HG03439 (cell line): Measurements from ENCODE around the gene RPUSD2.

ENCODE experiments used
- ATAC-seq: cut with Tn5 transposase; IDR thresholded peaks from one replicate; pipeline ENCODE4 v1.9.1; 2021; ENCODE audit warnings: mild to moderate bottlenecking, moderate library complexity; ENCODE audit not compliant: unreplicated experiment

RPUSD2 gene

GRCh38 chr15:40569129-40569953 lies at the start of gene RPUSD2:
TSS of gene RPUSD2 (plus strand) at chr15:40569299. CDS start at chr15:40569338, 39 bp downstream.
- peak; percentile 54 for ATAC-seq

GRCh38 chr15:40523611-40524010 lies 45.5 kb upstream of the RPUSD2 start:
- ATAC-seq, result no peak

- ATAC-seq, result no peak
Measured at GRCh38 chr15:40525855-40526254, 43.2 kb upstream of the RPUSD2 start.

- ATAC-seq, result no peak
Measured at GRCh38 chr15:40528801-40529200, 40.3 kb upstream of the RPUSD2 start.

- no peak for ATAC-seq
Measured at GRCh38 chr15:40533763-40534364, 35.2 kb upstream of the RPUSD2 start.

GRCh38 chr15:40534371-40534770 lies 34.7 kb upstream of the RPUSD2 start:
- no peak for ATAC-seq

GRCh38 chr15:40536501-40536900 lies 32.6 kb upstream of the RPUSD2 start:
- no peak for ATAC-seq

GRCh38 chr15:40538976-40539375 lies 30.1 kb upstream of the RPUSD2 start:
- ATAC-seq, result no peak

GRCh38 chr15:40543082-40543481 lies 26.0 kb upstream of the RPUSD2 start:
- ATAC-seq, result no peak

- peak; percentile 62 for ATAC-seq
Measured at GRCh38 chr15:40543631-40544294, 25.3 kb upstream of the RPUSD2 start.

- no peak for ATAC-seq
Measured at GRCh38 chr15:40545457-40545856, 23.6 kb upstream of the RPUSD2 start.

GRCh38 chr15:40548610-40549009 lies 20.5 kb upstream of the RPUSD2 start:
- ATAC-seq, result no peak

- ATAC-seq, result no peak
Measured at GRCh38 chr15:40549894-40550293, 19.2 kb upstream of the RPUSD2 start.

- peak; percentile 72 for ATAC-seq
Measured at GRCh38 chr15:40550341-40551037, 18.6 kb upstream of the RPUSD2 start.

GRCh38 chr15:40554161-40554525 lies 15.0 kb upstream of the RPUSD2 start:
- ATAC-seq, result no peak

GRCh38 chr15:40555876-40556275 lies 13.2 kb upstream of the RPUSD2 start:
- ATAC-seq, result no peak

- ATAC-seq, result no peak
Measured at GRCh38 chr15:40558952-40559742, 10.0 kb upstream of the RPUSD2 start.

- no peak for ATAC-seq
Measured at GRCh38 chr15:40562691-40563090, 6.4 kb upstream of the RPUSD2 start.

GRCh38 chr15:40563426-40563825 lies 5.7 kb upstream of the RPUSD2 start:
- ATAC-seq, result no peak

GRCh38 chr15:40564591-40565332 lies 4.3 kb upstream of the RPUSD2 start, which contains the start of gene CCDC32:
TSS of gene CCDC32 (minus strand) at chr15:40565042. CDS start at chr15:40563015, 2,027 bp downstream.
- ATAC-seq, result peak; percentile 91
